Endothelial cell of umbilical vein (primary cell): ENCODE data around the gene PLEKHM2. TPM values are rescaled to one million over a fixed set of nuclear protein-coding genes. Genes with fewer than 3 reads are reported as not detected.

Source experiments
- BruUV-seq: library from RNA; stranded (reverse); fragments of 400-500 nt; replicated peaks from 2 replicates; lab custom pipeline; 2021; lab: Mats Ljungman, UMichigan
- CTCF ChIA-PET: fragments of 300-600, 350-600 bp; sonication (Branson Sonifier 250); formaldehyde crosslinking; loops from one replicate; lab custom pipeline; 2021; ENCODE audit warnings: antibody characterized with exemption, inconsistent platforms; lab: Charles Lee
- POLR2A ChIA-PET: fragments of 300-600, 350-600 bp; sonication (Branson Sonifier 250); formaldehyde crosslinking; loops from one replicate; lab custom pipeline; 2021; ENCODE audit warnings: antibody characterized with exemption, inconsistent platforms; lab: Charles Lee
- DNase-seq: peaks from one replicate; pipeline ENCODE4 v3.0.0-alpha.2; 2011; ENCODE audit warnings: low read depth, low spot score
- FAIRE-seq: peaks from 2 replicates; lab custom pipeline; 2011; peaks lifted over from hg19 to GRCh38; lab: Jason Lieb, UNC
- H2AFZ ChIP-seq: 2 replicates; pipeline ENCODE4 v1.6.0; 2012; ENCODE audit warnings: low read depth, low read length, control low read depth, inconsistent platforms
- H3K27ac ChIP-seq: 2 replicates; pipeline ENCODE4 v1.5.1; 2011; ENCODE audit warnings: low read depth, mild to moderate bottlenecking, control low read depth, low read length, moderate library complexity; ENCODE audit not compliant: insufficient read depth
- H3K27me3 ChIP-seq, 2 experiments: 2 replicates each; pipeline versions ENCODE4 v1.6.0 to v1.6.1; 2011; ENCODE audit warnings: low read length in 2 of 2, mixed read lengths in 1 of 2; ENCODE audit not compliant: control insufficient read depth in 2 of 2, insufficient read depth in 2 of 2
- H3K36me3 ChIP-seq, 2 experiments: 2 replicates in 1 of 2; 3 replicates in 1 of 2; pipeline ENCODE4 v1.5.1; 2011; ENCODE audit warnings: low read length in 2 of 2, mild to moderate bottlenecking in 1 of 2, moderate library complexity in 1 of 2; ENCODE audit not compliant: control insufficient read depth in 2 of 2, insufficient read depth in 2 of 2; ENCODE audit errors: extremely low read depth in 1 of 2
- H3K4me1 ChIP-seq: 3 replicates; pipeline ENCODE4 v1.5.1; 2011; ENCODE audit warnings: mild to moderate bottlenecking, low read length; ENCODE audit not compliant: control insufficient read depth, insufficient read depth; ENCODE audit errors: extremely low read depth
- H3K4me2 ChIP-seq: 2 replicates; pipeline ENCODE4 v1.6.1; 2011; ENCODE audit warnings: low read length, control low read depth, mixed read lengths; ENCODE audit not compliant: insufficient read depth
- H3K4me3 ChIP-seq, 3 experiments: fragments of 200-600 bp in 1 of 3; sonication (generic), shearing (Covaris generic) in 1 of 3; replicated peaks in 1 of 3; 2 replicates each; pipeline ENCODE4 v1.5.1; 2011 to 2016; ENCODE audit warnings: control low read depth in 3 of 3, low read length in 3 of 3, mild to moderate bottlenecking in 2 of 3, inconsistent platforms in 1 of 3, low read depth in 1 of 3, moderate library complexity in 1 of 3; ENCODE audit not compliant: insufficient read depth in 1 of 3
- H3K79me2 ChIP-seq: 2 replicates; pipeline ENCODE4 v1.6.0; 2012; ENCODE audit warnings: low read length, inconsistent platforms; ENCODE audit not compliant: control insufficient read depth, insufficient read depth
- H3K9ac ChIP-seq: replicated peaks from 2 replicates; pipeline ENCODE3; 2011; ENCODE audit warnings: low read length, control low read depth; ENCODE audit not compliant: insufficient read depth; ENCODE audit errors: extremely low read depth
- H3K9me1 ChIP-seq: replicated peaks from 3 replicates; pipeline ENCODE4 v1.6.0; 2011; ENCODE audit warnings: mild to moderate bottlenecking, low read length; ENCODE audit not compliant: control insufficient read depth, insufficient read depth; ENCODE audit errors: extremely low read depth
- H3K9me3 ChIP-seq: replicated peaks from 2 replicates; pipeline ENCODE4 v1.5.1; 2012; ENCODE audit warnings: low read length, inconsistent platforms; ENCODE audit not compliant: control insufficient read depth, insufficient read depth
- H4K20me1 ChIP-seq: replicated peaks from 2 replicates; pipeline ENCODE3; 2011; ENCODE audit warnings: mild to moderate bottlenecking, low read length; ENCODE audit not compliant: control insufficient read depth, insufficient read depth; ENCODE audit errors: extremely low read depth
- CTCF ChIP-seq, 2 donors: IDR thresholded peaks; 1 replicate in 1 of 2; 2 replicates in 1 of 2; pipeline ENCODE4 v1.5.1; 2011; ENCODE audit warnings: low read length in 2 of 2, mild to moderate bottlenecking in 2 of 2, moderate library complexity in 2 of 2, control low read depth in 1 of 2, inconsistent platforms in 1 of 2, low read depth in 1 of 2; ENCODE audit not compliant: insufficient read depth in 1 of 2; ENCODE audit errors: extremely low read depth in 1 of 2
- EZH2 ChIP-seq: IDR thresholded peaks from 2 replicates; pipeline ENCODE4 v1.6.1; 2012; ENCODE audit warnings: borderline replicate concordance, low read depth, mild to moderate bottlenecking, moderate library complexity, low read length, inconsistent platforms; ENCODE audit not compliant: severe bottlenecking
- FOS ChIP-seq: IDR thresholded peaks from 2 replicates; pipeline ENCODE4 v1.6.1; 2011; ENCODE audit warnings: mild to moderate bottlenecking, low read length, moderate library complexity, borderline replicate concordance; ENCODE audit not compliant: insufficient read depth
- GATA2 ChIP-seq: IDR thresholded peaks from 2 replicates; pipeline ENCODE4 v1.7.0; 2011; ENCODE audit warnings: low read depth, mild to moderate bottlenecking, moderate library complexity, mixed read lengths, low read length; ENCODE audit not compliant: insufficient read length, insufficient read depth
- JUN ChIP-seq: IDR thresholded peaks from 2 replicates; pipeline ENCODE4 v1.6.1; 2011; ENCODE audit warnings: borderline replicate concordance, low read depth; ENCODE audit not compliant: insufficient read length, insufficient read depth
- MAX ChIP-seq: IDR thresholded peaks from 2 replicates; pipeline ENCODE4 v1.6.1; 2011; ENCODE audit not compliant: insufficient read depth, insufficient read length
- MYC ChIP-seq: IDR thresholded peaks from one replicate; pipeline ENCODE4 v1.6.1; 2011; ENCODE audit warnings: mild to moderate bottlenecking, low read depth, low read length
- POLR2A ChIP-seq: IDR thresholded peaks from 2 replicates; pipeline ENCODE4 v1.6.1; 2012; ENCODE audit warnings: low read depth, mild to moderate bottlenecking, control low read depth, low read length
- POLR2AphosphoS5 ChIP-seq: IDR thresholded peaks from 2 replicates; pipeline ENCODE4 v1.6.1; 2012; ENCODE audit warnings: low read depth, mild to moderate bottlenecking, control low read depth, low read length, moderate library complexity; ENCODE audit not compliant: insufficient read depth
- dilution Hi-C: fragments of 300-500 bp; cut with MboI; formaldehyde crosslinking; loops from one replicate; pipeline ENCODE4 v1.15.0; 2019; ENCODE audit warnings: low sequenced_read_pairs; ENCODE audit not compliant: extremely low pct_ligation_motif_present
- intact Hi-C: fragments of 100-400 bp; cut with micrococcal nuclease; formaldehyde crosslinking; loops from one replicate; pipeline ENCODE4 v1.10.0; 2022
- polyA plus RNA-seq, 4 experiments: library from polyadenylated mRNA; depleted of rRNA in 3 of 4; stranded (reverse) in 3 of 4; unstranded in 1 of 4; fragments of >200 nt; gene quantifications; 2 replicates each; pipeline versions ENCODE4 v1.2.1 to v1.2.3, GENCODE V29; 2011 to 2012; ENCODE audit warnings: missing spikeins in 1 of 4
- total RNA-seq: library from RNA; stranded (reverse); gene quantifications from 2 replicates; pipeline ENCODE4 v1.2.3, GENCODE V29; 2021

PLEKHM2 gene
- total and polyA plus RNA-seq, 2 donors (not counting 3 experiments of a cell fraction or from before 2014, with no cell fraction given): 60.6 to 67.5 TPM

- TF ChIP-seq CTCF (IDR thresholded peaks at IDR 0.05; ENCODE audit: extremely low read depth in 1 of 2, insufficient read depth in 1 of 2, low read depth in 1 of 2, low read length in 2 of 2) (no peak), POLR2AphosphoS5 (no peak), MAX (no peak), JUN (no peak), MYC (no peak), GATA2 (no peak), FOS (no peak), POLR2A (no peak), EZH2 (no peak)
- no peak overlapping the region for H3K27ac ChIP-seq
- no peak for FAIRE-seq
- no peaks in the 10 kb centered on the region for H3K27me3 ChIP-seq
- H3K4me2 ChIP-seq: no peak overlapping the region
- H3K4me3 ChIP-seq: no peak overlapping the region
- H4K20me1 ChIP-seq: no peaks in the 10 kb centered on the region
- H3K36me3 ChIP-seq: peaks cover 11 to 18% of the 10 kb centered on the region in 2 experiments
- H3K9ac ChIP-seq: no peak overlapping the region
- no peaks in the 10 kb centered on the region for H3K9me3 ChIP-seq
- dilution Hi-C loops: no loop called here
- H2AFZ ChIP-seq: no peak overlapping the region
- no peaks in the 10 kb centered on the region for H3K79me2 ChIP-seq
- POLR2A ChIA-PET: no interaction called here
- no TSS peak for BruUV-seq
- intact Hi-C loops: no loop called here
- CTCF ChIA-PET: no interaction called here
- no peak for DNase-seq
- H3K4me1 ChIP-seq: peaks cover 5% of the 10 kb centered on the region
- no peaks in the 10 kb centered on the region for H3K9me1 ChIP-seq
Measured at GRCh38 chr1:15639262-15639661, 44.9 kb upstream of the PLEKHM2 start.
